ENCODE measurements around the gene ANKH. TPM values are rescaled to one million over a fixed set of nuclear protein-coding genes. Genes with fewer than 3 reads are reported as not detected.

ANKH gene
- total and polyA plus RNA-seq, 2 of the 13 experiments (the other 11 are each of a cell fraction or from before 2014, with no cell fraction given): 25.0 to 36.0 TPM

- peak; percentile 43 for TF ChIP-seq ONECUT2 (CRISPR knock-in tag; IDR thresholded peaks at IDR 0.05)
- TF ChIP-seq KDM2A (CRISPR knock-in tag; IDR thresholded peaks at IDR 0.05; ENCODE audit: borderline replicate concordance, low read depth): no peak
- no peak for TF ChIP-seq ZSCAN29 (CRISPR knock-in tag; conservative IDR thresholded peaks at IDR 0.05)
- peak; percentile 70 for TF ChIP-seq CEBPG (CRISPR knock-in tag; IDR thresholded peaks at IDR 0.05)
- TF ChIP-seq ZNF24 (IDR thresholded peaks at IDR 0.05): no peak
- TF ChIP-seq FOXJ3 (CRISPR knock-in tag; IDR thresholded peaks at IDR 0.05; ENCODE audit: borderline replicate concordance): peak; percentile 26; the same call in 1 of the 2 replicates
- TF ChIP-seq ZNF577 (CRISPR knock-in tag; IDR thresholded peaks at IDR 0.05; ENCODE audit: borderline replicate concordance, low read depth): no peak
- peak; percentile 32; the same call in 1 of the 2 replicates for TF ChIP-seq NCOR1 (IDR thresholded peaks at IDR 0.05; ENCODE audit: borderline replicate concordance, low read length)
- peak; percentile 55; the same call in 1 of the 2 replicates for TF ChIP-seq ZSCAN25 (CRISPR knock-in tag; IDR thresholded peaks at IDR 0.05)
- TF ChIP-seq GZF1 (CRISPR knock-in tag; IDR thresholded peaks at IDR 0.05): no peak
These were observed 118.3 kb downstream of the ANKH start (continued) for GRCh38 chr5:14753292-14753691.

DNA sequence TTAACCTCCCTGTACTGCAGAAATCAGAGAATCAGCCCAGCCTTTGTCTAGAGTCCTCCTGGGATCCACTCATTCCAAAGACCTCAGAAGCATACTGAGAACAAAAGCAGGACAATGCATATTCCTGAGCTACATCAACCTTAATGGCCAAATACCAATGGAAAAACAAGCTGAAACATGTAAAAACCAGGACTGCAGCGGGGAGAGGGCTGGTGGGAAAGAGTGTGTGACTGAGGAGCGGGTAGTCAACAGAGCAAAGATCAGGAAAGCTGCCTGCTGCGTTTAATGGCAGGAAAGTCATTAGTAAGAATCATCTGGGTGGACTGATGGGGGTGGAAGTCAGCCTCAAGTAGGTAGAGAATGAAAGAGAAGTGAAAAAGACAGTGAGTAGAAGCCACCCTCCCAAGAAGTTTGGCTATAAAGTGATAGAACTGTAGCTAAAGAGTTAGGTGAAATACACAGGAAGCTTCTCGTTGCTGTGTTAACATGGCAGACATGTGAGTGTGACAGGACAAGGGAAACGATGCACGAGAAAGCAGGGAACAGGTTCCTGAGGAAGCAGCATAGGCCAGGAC lies 119.0 kb downstream of the ANKH start:
- Histone ChIP-seq H4K20me1 (ENCODE audit: insufficient read depth, low read length) (no peaks in the 10 kb centered on the region), H3K79me2 (ENCODE audit: insufficient read depth, low read length) (no peaks in the 10 kb centered on the region), H3K4me2 (ENCODE audit: low read depth, low read length) (peak overlapping the region; percentile 40), H3K4me1 (ENCODE audit: insufficient read depth, low read length) (peaks cover 33% of the 10 kb centered on the region), H3K36me3 (replicated peaks in 1 of 2; ENCODE audit: control insufficient read depth in 1 of 2, insufficient read depth in 2 of 2, low read length in 2 of 2) (peaks cover 12 to 28% of the 10 kb centered on the region in 2 experiments; a peak in 4 of 5 replicates), H2AFZ (ENCODE audit: low read length) (no peak overlapping the region), H3K27me3 (ENCODE audit: control insufficient read depth in 1 of 2, insufficient read depth in 2 of 2, low read length in 2 of 2) (no peaks in the 10 kb centered on the region), H3K27ac (ENCODE audit: extremely low read length, insufficient read depth, low read length) (peak overlapping the region; percentile 76), H3K4me3 (replicated peaks in 1 of 3; ENCODE audit: insufficient read depth in 1 of 3, low read depth in 2 of 3, low read length in 3 of 3) (peak overlapping the region in 1 of 3 experiments; percentile 7; a peak in 1 of 6 replicates), H3K9ac (ENCODE audit: insufficient read depth, low read depth, low read length) (peak overlapping the region; percentile 43), H3K9me3 (ENCODE audit: low read length) (no peaks in the 10 kb centered on the region)
- intact Hi-C loops (cut with micrococcal nuclease; ENCODE audit: unreplicated experiment) (no loop called here), in situ Hi-C loops (cut with HindIII; ENCODE audit: extremely low pct_ligation_motif_present, low pct_unique_long_range_greater_than_20kb) (no loop called here)
- ChIA-PET POLR2A (interaction anchor here (1.0 to 2.1 kb wide), 3 partner anchors 8 to 24 kb away, joined by 4 to 13 read pairs (median 5); no protein-coding TSS in a partner anchor), CTCF (ENCODE audit: low intra/inter-chr PET ratio, low total read pairs) (no interaction called here)
- FAIRE-seq (peak; percentile 34), ATAC-seq (peak; percentile 75), DNase-seq (ENCODE audit: low spot score) (peak; percentile 36)
- no TSS peak for BruUV-seq (replicated peaks)
- 56% methylated on average over 6 of the region's 6 CpGs for WGBS (ENCODE audit: low lambda C conversion rate)
- TF ChIP-seq ZNF138 (CRISPR knock-in tag; IDR thresholded peaks at IDR 0.05; ENCODE audit: low read depth) (no peak), TCF7L2 (IDR thresholded peaks at IDR 0.05; ENCODE audit: low read depth, low read length) (no peak), CREB3 (CRISPR knock-in tag; IDR thresholded peaks at IDR 0.05) (no peak), SYNCRIP (IDR thresholded peaks at IDR 0.05; ENCODE audit: insufficient read depth, low read depth, low read length) (no peak), HDAC2 (CRISPR knock-in tag; IDR thresholded peaks at IDR 0.05) (no peak), FOXA1 (IDR thresholded peaks at IDR 0.05) (no peak), FOXA1 (CRISPR knock-in tag; IDR thresholded peaks at IDR 0.05) (0 out of 2 replicates have a peak, but pooled peaks have one; percentile 4)
- TF ChIP-seq, protein P1, sequence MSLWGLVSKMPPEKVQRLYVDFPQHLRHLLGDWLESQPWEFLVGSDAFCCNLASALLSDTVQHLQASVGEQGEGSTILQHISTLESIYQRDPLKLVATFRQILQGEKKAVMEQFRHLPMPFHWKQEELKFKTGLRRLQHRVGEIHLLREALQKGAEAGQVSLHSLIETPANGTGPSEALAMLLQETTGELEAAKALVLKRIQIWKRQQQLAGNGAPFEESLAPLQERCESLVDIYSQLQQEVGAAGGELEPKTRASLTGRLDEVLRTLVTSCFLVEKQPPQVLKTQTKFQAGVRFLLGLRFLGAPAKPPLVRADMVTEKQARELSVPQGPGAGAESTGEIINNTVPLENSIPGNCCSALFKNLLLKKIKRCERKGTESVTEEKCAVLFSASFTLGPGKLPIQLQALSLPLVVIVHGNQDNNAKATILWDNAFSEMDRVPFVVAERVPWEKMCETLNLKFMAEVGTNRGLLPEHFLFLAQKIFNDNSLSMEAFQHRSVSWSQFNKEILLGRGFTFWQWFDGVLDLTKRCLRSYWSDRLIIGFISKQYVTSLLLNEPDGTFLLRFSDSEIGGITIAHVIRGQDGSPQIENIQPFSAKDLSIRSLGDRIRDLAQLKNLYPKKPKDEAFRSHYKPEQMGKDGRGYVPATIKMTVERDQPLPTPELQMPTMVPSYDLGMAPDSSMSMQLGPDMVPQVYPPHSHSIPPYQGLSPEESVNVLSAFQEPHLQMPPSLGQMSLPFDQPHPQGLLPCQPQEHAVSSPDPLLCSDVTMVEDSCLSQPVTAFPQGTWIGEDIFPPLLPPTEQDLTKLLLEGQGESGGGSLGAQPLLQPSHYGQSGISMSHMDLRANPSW (CRISPR knock-in tag; IDR thresholded peaks at IDR 0.05; ENCODE audit: borderline replicate concordance): no peak
